Psoas muscle (tissue), 8 donors: ENCODE results near the gene HMBS. TPM values are rescaled to one million over a fixed set of nuclear protein-coding genes. Genes with fewer than 3 reads are reported as not detected.

Source experiments
- ATAC-seq, 4 donors: fragments of 200-7000 bp; cut with Tn5 transposase; one replicate each; pipeline ENCODE4 v1.9.1; 2020; ENCODE audit warnings: moderate library complexity in 3 of 4, mild to moderate bottlenecking in 2 of 4
- DNase-seq, 2 donors: peaks; one replicate each; pipeline ENCODE4 v3.0.0-alpha.2; 2020
- H3K27ac ChIP-seq: fragments of 200-600 bp; one replicate; pipeline ENCODE4 v1.8.0; 2022
- H3K27me3 ChIP-seq, 3 donors: fragments of 200-600 bp in 1 of 3; one replicate each; pipeline versions ENCODE4 v1.6.1 to v1.8.0; 2013 to 2022; ENCODE audit warnings: low read length in 2 of 3, mild to moderate bottlenecking in 2 of 3, moderate library complexity in 1 of 3; ENCODE audit not compliant: insufficient read depth in 3 of 3
- H3K36me3 ChIP-seq, 2 donors: fragments of 200-600 bp in 1 of 2; one replicate each; pipeline versions ENCODE4 v1.6.1 to v1.8.0; 2013 to 2022; ENCODE audit warnings: low read depth in 1 of 2, mild to moderate bottlenecking in 1 of 2, moderate library complexity in 1 of 2; ENCODE audit not compliant: insufficient read depth in 1 of 2
- H3K4me1 ChIP-seq: fragments of 200-600 bp; one replicate; pipeline ENCODE4 v1.8.0; 2022
- H3K4me3 ChIP-seq: fragments of 200-600 bp; one replicate; pipeline ENCODE4 v1.8.0; 2022; ENCODE audit warnings: mild to moderate bottlenecking
- H3K9me3 ChIP-seq: fragments of 200-600 bp; one replicate; pipeline ENCODE4 v1.8.0; 2022
- WGBS, 3 donors: extraction: QIAGEN DNeasy Blood & Tissue Kit; methylation state at CpG; one replicate each; pipeline versions ENCODE4 v1.1.6 to v1.1.7; 2013; 5-methylcytosine and 5-hydroxymethylcytosine counted together
- intact Hi-C, 2 donors: fragments of 100-400 bp; cut with DNase I; formaldehyde crosslinking; loops; one replicate each; pipeline versions ENCODE4 v1.11.0 to v1.14.2; 2022
- polyA plus RNA-seq, 3 donors: library from polyadenylated mRNA; stranded (reverse); fragments of 200-250 nt; gene quantifications; one replicate each; pipeline ENCODE4 v1.2.3, GENCODE V29; 2013
- total RNA-seq, 4 donors: library from RNA; stranded (reverse); fragmentation: NEBNext Ultra II Directional in 2 of 4; extraction: Animal tissue kit (Norgen Biotek cat#: 25700) in 2 of 4; gene quantifications; one replicate each; pipeline versions ENCODE4 v1.2.1 to v1.2.4, GENCODE V29; 2021 to 2023
- TF ChIP-seq, protein P1 (sequence below): fragments of 200-600 bp; IDR thresholded peaks from one replicate; pipeline ENCODE4 v1.8.0; 2022; ENCODE audit warnings: antibody characterized with exemption
- donor health status: healthy with polysubstance abuse.
- donor health status: DM: no; HTN: no; CAD: no; lungs with moderate emphysema.
- donor health status: Bipolar disorder and iron deficiency.
- donor health status: healthy.
- donor health status: DM: yes; HTN: yes; CAD: no.
- donor health status: DM: no; HTN: no; CAD: no.
- donor health status: DM: no; HTN: no; CAD: no.
- donor health status: DM: yes; HTN: yes; CAD: no.

The HMBS gene
- total and polyA plus RNA-seq, 7 donors, result 18.1 to 45.3 (median 33.3) TPM

DNA sequence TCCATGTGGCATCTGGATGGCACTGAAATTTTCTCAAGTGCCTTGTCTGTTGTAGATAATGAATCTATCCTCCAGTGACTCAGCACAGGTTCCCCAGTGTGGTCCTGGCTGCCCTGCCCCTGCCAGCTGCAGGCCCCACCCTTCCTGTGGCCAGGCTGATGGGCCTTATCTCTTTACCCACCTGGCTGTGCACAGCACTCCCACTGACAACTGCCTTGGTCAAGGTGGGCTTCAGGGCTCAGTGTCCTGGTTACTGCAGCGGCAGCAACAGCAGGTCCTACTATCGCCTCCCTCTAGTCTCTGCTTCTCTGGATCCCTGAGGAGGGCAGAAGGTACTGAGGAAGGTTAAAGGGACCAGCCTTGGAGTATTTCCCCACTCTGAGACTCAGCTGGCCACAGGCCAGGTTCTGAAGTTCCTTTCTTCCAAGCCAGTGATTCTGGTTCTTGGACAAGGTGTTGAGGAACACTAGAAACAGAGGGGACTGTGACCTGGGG, 3.1 kb downstream of the HMBS start:
- H3K4me3 ChIP-seq, result no peak overlapping the region
- H3K9me3 ChIP-seq, result no peaks in the 10 kb centered on the region
- ATAC-seq (no peak), DNase-seq (no peak)
- intact Hi-C loops, result no loop called here
- H3K27ac ChIP-seq, result no peak overlapping the region
- H3K27me3 ChIP-seq, result no peaks in the 10 kb centered on the region
- TF ChIP-seq, protein P1, sequence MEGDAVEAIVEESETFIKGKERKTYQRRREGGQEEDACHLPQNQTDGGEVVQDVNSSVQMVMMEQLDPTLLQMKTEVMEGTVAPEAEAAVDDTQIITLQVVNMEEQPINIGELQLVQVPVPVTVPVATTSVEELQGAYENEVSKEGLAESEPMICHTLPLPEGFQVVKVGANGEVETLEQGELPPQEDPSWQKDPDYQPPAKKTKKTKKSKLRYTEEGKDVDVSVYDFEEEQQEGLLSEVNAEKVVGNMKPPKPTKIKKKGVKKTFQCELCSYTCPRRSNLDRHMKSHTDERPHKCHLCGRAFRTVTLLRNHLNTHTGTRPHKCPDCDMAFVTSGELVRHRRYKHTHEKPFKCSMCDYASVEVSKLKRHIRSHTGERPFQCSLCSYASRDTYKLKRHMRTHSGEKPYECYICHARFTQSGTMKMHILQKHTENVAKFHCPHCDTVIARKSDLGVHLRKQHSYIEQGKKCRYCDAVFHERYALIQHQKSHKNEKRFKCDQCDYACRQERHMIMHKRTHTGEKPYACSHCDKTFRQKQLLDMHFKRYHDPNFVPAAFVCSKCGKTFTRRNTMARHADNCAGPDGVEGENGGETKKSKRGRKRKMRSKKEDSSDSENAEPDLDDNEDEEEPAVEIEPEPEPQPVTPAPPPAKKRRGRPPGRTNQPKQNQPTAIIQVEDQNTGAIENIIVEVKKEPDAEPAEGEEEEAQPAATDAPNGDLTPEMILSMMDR, result no peak
- peaks cover 0 to 40% of the 10 kb centered on the region in 2 donors for H3K36me3 ChIP-seq
- WGBS, 3 donors, result 86 to 100% (median 94%) methylated on average over 2 of the region's 2 CpGs
- peaks cover 11% of the 10 kb centered on the region for H3K4me1 ChIP-seq

DNA sequence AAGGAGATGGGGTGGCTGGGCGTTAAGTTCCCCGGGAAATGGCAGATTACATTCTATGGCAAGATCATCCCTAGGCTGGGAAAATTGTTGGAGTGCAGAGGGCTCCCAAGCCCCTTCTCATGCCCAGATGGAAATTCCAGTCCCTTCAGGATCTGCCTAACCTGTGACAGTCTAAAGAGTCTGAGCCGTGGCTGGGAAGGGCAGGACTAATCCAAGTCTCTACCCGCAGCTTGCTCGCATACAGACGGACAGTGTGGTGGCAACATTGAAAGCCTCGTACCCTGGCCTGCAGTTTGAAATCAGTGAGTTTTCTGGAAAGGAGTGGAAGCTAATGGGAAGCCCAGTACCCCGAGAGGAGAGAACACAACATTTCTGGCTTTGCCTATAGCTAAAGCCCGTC, 3.7 kb downstream of the HMBS start:
- intact Hi-C loops, result no loop called here

DNA sequence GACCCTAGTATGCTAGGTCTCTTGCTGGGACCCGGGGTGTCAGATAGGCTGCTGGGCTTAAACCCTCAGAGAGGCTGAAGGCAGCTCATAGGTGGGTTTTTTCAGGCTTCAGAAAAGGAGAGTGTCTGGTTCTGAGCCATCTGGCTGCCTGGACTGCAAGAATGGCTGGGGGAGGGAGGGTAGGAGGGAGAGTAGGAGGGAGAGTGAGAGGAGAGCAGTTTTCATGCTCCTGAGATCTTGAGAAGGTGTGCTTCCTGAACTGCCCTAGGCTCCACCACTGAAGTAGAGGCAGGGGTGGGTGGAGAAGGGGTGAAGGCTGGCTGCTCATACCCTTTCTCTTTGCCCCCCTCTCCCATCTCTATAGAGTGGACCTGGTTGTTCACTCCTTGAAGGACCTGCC, 4.6 kb downstream of the HMBS start:
- TF ChIP-seq, protein P1, result no peak
- no peak overlapping the region for H3K4me3 ChIP-seq
- no peak for DNase-seq
- no peaks in the 10 kb centered on the region for H3K27me3 ChIP-seq
- no peak overlapping the region for H3K27ac ChIP-seq
- H3K36me3 ChIP-seq, result peaks cover 0 to 44% of the 10 kb centered on the region in 2 donors
- intact Hi-C loops, result no loop called here
- H3K4me1 ChIP-seq, result peaks cover 23% of the 10 kb centered on the region
- ATAC-seq, result no peak
- WGBS, 3 donors, result 85 to 95% (median 85%) methylated on average over 1 of the region's 1 CpG
- H3K9me3 ChIP-seq, result no peaks in the 10 kb centered on the region

More for the DNA sequence above, 3.7 kb downstream of the HMBS start:
- ATAC-seq, result no peak
- H3K4me1 ChIP-seq, result peaks cover 17% of the 10 kb centered on the region
- no peak overlapping the region for H3K4me3 ChIP-seq
- peaks cover 0 to 43% of the 10 kb centered on the region in 2 donors for H3K36me3 ChIP-seq
- TF ChIP-seq, protein P1, result no peak
- no peaks in the 10 kb centered on the region for H3K27me3 ChIP-seq
- 90 to 97% (median 93%) methylated on average over 9 of the region's 9 CpGs for WGBS, 3 donors
- DNase-seq, result no peak
- no peak overlapping the region for H3K27ac ChIP-seq
- H3K9me3 ChIP-seq, result no peaks in the 10 kb centered on the region

DNA sequence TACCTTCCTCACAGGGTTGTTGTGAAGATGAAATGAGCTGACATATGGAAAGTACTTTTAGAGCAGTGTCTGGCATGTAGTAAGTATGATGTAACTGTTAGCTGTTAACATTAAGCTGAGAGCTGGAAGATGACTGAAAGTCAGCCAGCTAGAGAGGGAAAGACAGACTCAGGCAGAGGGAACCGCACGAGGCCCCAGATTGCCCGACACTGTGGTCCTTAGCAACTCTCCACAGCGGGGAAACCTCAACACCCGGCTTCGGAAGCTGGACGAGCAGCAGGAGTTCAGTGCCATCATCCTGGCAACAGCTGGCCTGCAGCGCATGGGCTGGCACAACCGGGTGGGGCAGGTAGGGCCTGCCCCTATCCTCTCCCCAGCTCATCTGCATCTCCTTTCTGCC, 6.5 kb downstream of the HMBS start:
- intact Hi-C loops, result no loop called here
- Histone ChIP-seq H3K36me3 (peaks cover 0 to 44% of the 10 kb centered on the region in 2 donors), H3K27me3 (no peaks in the 10 kb centered on the region), H3K9me3 (no peaks in the 10 kb centered on the region), H3K4me1 (peaks cover 20% of the 10 kb centered on the region), H3K4me3 (no peak overlapping the region), H3K27ac (no peak overlapping the region)
- 60 to 75% (median 64%) methylated on average over 8 to 9 of the region's 9 CpGs for WGBS, 3 donors
- TF ChIP-seq, protein P1, result no peak
- DNase-seq, result no peak
- no peak for ATAC-seq
